ENCODE data around the gene HOXA5. TPM values are rescaled to one million over a fixed set of nuclear protein-coding genes. Genes with fewer than 3 reads are reported as not detected.

The HOXA5 gene
- total RNA-seq, 2 donors from 2014 or later = 9.6 to 18.7 TPM

DNA sequence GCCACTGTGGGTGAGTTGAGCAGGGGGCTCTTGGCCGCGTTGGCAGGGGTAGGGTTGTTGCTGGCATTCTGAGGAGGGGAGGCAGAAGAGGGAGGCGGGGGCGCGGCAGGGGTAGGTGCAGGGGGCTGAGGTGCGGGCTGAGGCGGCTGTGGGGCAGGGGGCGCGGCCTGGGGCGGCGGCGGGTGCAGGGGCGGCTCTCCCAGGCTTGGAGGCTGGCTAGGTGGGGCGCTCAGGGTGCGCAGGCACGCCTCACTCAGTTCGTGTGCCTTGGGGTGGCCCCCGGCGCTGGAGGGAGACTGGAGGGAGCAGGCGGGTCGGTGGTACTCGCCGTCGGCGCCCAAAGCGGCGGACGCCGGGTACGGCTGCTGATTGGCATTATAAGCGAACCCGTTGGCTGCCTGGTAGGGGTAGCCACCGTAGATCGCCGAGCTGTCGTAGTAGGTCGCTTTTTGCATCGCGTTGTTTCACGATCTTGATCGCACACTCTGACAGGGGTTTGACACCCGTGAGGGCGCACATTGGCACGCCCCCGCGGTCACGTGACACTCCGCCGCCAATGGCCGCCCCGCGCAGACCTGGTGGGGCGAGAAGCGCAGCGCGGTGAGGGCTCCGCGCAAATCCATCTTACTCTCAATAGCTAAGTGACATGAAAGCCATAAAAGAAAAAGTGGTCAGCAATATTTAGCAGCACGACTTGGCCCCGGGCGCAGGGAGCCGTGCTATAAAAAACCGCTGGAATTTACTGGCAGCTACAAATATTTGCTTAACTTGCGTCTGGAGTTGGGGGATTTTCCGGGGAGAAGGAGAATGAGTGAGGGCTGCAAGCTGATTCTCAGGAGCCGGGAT is 33.1 kb downstream of the HOXA5 start:
- peak overlapping the region; percentile 11 for H3K4me3 ChIP-seq
- H3K27ac ChIP-seq = peak overlapping the region; percentile 91
- peak; percentile 86 for DNase-seq
- peaks cover 9% of the 10 kb centered on the region for H3K4me1 ChIP-seq
- TF ChIP-seq, protein P1, sequence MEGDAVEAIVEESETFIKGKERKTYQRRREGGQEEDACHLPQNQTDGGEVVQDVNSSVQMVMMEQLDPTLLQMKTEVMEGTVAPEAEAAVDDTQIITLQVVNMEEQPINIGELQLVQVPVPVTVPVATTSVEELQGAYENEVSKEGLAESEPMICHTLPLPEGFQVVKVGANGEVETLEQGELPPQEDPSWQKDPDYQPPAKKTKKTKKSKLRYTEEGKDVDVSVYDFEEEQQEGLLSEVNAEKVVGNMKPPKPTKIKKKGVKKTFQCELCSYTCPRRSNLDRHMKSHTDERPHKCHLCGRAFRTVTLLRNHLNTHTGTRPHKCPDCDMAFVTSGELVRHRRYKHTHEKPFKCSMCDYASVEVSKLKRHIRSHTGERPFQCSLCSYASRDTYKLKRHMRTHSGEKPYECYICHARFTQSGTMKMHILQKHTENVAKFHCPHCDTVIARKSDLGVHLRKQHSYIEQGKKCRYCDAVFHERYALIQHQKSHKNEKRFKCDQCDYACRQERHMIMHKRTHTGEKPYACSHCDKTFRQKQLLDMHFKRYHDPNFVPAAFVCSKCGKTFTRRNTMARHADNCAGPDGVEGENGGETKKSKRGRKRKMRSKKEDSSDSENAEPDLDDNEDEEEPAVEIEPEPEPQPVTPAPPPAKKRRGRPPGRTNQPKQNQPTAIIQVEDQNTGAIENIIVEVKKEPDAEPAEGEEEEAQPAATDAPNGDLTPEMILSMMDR (IDR thresholded peaks at IDR 0.05) = no peak
- H3K9ac ChIP-seq (ENCODE audit: low read depth in 2 of 2, low read length in 2 of 2) = peak overlapping the region in 1 of 2 donors; percentile 62
- intact Hi-C loops (cut with DNase I) = no loop called here
- no peaks in the 10 kb centered on the region for H3K9me3 ChIP-seq
- no peaks in the 10 kb centered on the region for H3K27me3 ChIP-seq
- H3K36me3 ChIP-seq = no peaks in the 10 kb centered on the region

DNA sequence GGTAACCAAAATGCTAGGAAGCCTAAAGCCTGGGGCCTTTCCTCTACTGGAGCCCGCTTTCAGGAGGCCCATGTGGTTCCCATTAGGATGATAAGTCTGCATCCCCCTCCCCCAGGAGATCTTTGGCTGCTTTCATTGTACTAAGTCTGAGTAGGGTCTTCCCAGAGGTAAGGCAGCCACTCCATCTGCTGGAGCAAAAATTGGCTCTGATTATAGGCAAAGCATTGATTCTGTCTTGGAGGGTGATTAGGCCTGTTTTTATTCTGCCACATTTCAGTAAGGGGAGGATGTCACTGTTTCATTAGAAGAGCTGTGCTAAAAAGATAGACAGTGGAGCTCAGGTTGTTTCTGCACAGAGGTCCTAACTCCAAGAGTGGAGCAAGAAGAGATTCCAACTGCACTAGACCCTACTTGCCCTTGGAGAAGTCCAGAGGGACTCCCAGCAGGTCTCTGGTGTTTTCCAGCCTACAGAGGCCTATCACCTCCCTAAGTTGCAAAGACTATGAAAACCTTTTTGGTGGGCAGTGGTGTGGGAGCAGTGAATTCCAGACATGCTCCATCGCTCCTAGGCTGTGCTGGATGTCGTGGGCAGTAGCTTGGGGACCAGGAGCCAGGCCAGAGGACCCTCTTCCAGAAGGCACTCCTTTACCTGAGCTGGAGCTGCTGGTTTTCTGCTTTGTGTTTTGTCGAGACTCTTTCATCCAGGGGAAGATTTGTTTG is 33.9 kb downstream of the HOXA5 start:
- TF ChIP-seq, protein P1 (IDR thresholded peaks at IDR 0.05) = no peak
- Histone ChIP-seq H3K9ac (ENCODE audit: low read depth in 2 of 2, low read length in 2 of 2) (peak overlapping the region in 1 of 2 donors; percentile 22), H3K27ac (peak overlapping the region; percentile 92), H3K36me3 (no peaks in the 10 kb centered on the region), H3K4me1 (peaks cover 9% of the 10 kb centered on the region), H3K4me3 (no peak overlapping the region), H3K9me3 (no peaks in the 10 kb centered on the region), H3K27me3 (no peaks in the 10 kb centered on the region)
- intact Hi-C loops (cut with DNase I) = loop anchor here (5.0 kb wide), 1 partner anchor 33 kb away; the partner anchor contains the start of gene HOXA5
- DNase-seq = peak; percentile 19

- Histone ChIP-seq H3K4me3 (peak overlapping the region; percentile 3), H3K9ac (ENCODE audit: low read depth in 2 of 2, low read length in 2 of 2) (peak overlapping the region; percentile 61 to 73)
- peak; percentile 68 for DNase-seq
These were observed 34.9 kb downstream of the HOXA5 start for GRCh38 chr7:27108390-27109127.

DNA sequence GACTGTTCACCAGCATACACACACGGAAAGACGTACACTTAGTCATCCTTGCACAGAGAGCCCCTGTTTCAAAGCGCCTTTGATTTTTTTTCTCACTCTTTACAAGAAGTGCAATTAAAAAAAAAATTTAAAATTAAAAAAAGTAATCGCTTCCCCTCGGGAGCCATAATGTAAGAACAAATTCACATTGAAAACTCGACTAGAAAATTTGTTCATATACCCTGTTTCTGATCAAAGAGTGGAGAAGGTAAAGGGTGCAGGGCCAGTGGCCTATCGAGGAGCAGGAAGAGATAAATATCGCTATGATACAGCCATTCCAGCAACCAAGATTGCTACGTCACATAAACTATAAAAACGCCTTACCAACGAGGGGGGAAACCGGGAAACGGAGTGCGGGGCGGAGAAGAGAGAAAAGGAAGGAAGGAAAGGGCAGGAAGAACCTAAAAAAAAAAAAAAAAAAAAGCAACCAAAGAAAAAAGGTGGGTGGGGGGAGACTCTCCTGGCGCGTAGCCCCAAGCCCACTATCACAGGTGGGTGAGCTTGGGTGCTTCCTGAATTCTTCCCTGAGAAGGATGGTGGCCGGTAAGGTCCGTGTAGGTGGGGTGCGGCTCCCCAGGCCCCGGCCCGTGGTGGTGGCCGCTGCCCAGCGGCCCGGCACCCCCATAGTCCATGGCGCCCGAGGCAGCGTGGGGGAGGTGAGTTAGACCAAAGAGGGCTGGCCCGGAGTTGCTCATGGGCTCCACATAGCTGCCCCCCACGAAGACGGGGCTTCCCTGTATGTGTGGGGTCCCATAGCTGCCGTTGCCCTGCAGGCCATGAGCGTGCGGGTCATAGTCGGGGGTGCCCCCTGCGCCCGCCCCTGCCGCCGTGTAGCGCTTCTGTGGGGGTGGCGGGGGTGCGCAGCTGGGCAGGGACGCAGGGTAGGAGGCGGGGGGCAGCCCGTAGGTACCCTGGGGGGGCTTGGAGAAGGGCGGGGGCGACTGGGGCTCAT is 35.8 kb downstream of the HOXA5 start:
- Histone ChIP-seq H3K27me3 (no peaks in the 10 kb centered on the region), H3K4me1 (peaks cover 9% of the 10 kb centered on the region), H3K4me3 (peak overlapping the region; percentile 3), H3K27ac (peak overlapping the region; percentile 92), H3K36me3 (no peaks in the 10 kb centered on the region), H3K9me3 (no peaks in the 10 kb centered on the region), H3K9ac (ENCODE audit: low read depth in 2 of 2, low read length in 2 of 2) (peak overlapping the region; percentile 61 to 73)
- intact Hi-C loops (cut with DNase I) = loop anchor here (5.0 kb wide), 1 partner anchor 35 kb away; the partner anchor contains the start of gene HOXA5
- TF ChIP-seq, protein P1 (IDR thresholded peaks at IDR 0.05) = no peak
- DNase-seq = peak; percentile 66

More at GRCh38 chr7:27108390-27109127, 34.9 kb downstream of the HOXA5 start:
- H3K4me1 ChIP-seq = peaks cover 9% of the 10 kb centered on the region
- TF ChIP-seq, protein P1 (IDR thresholded peaks at IDR 0.05) = no peak
- no peaks in the 10 kb centered on the region for H3K27me3 ChIP-seq
- H3K36me3 ChIP-seq = no peaks in the 10 kb centered on the region
- no peaks in the 10 kb centered on the region for H3K9me3 ChIP-seq
- intact Hi-C loops (cut with DNase I) = loop anchor here (5.0 kb wide), 1 partner anchor 34 kb away; the partner anchor contains the start of gene HOXA5
- peak overlapping the region; percentile 92 for H3K27ac ChIP-seq

Measured in colonic mucosa (tissue), 4 donors.